Glutamatergic neuron (in vitro differentiated cells): Measurements from ENCODE around the gene DAB2IP. TPM values are rescaled to one million over a fixed set of nuclear protein-coding genes. Genes with fewer than 3 reads are reported as not detected.

Experiments used
- DNase-seq: peaks from one replicate; pipeline ENCODE4 v3.0.0; 2022
- H3K27ac Mint-ChIP-seq: one replicate; pipeline ENCODE4 v1.8.0; 2020; ENCODE audit warnings: mild to moderate bottlenecking, mixed read lengths, inconsistent platforms; ENCODE audit not compliant: unreplicated experiment
- H3K27me3 Mint-ChIP-seq: one replicate; pipeline ENCODE4 v1.8.0; 2020; ENCODE audit warnings: mild to moderate bottlenecking, moderate library complexity, mixed read lengths, inconsistent platforms; ENCODE audit not compliant: unreplicated experiment
- H3K36me3 Mint-ChIP-seq: one replicate; pipeline ENCODE4 v1.8.0; 2020; ENCODE audit warnings: mild to moderate bottlenecking, mixed read lengths, inconsistent platforms; ENCODE audit not compliant: unreplicated experiment
- H3K4me1 Mint-ChIP-seq: one replicate; pipeline ENCODE4 v1.8.0; 2020; ENCODE audit warnings: mild to moderate bottlenecking, low read depth, mixed read lengths, inconsistent platforms; ENCODE audit not compliant: unreplicated experiment
- H3K4me3 Mint-ChIP-seq: one replicate; pipeline ENCODE4 v1.8.0; 2020; ENCODE audit warnings: mild to moderate bottlenecking, mixed read lengths, inconsistent platforms; ENCODE audit not compliant: unreplicated experiment
- H3K9me3 Mint-ChIP-seq: one replicate; pipeline ENCODE4 v1.8.0; 2020; ENCODE audit warnings: mild to moderate bottlenecking, moderate library complexity, mixed read lengths, inconsistent platforms; ENCODE audit not compliant: unreplicated experiment
- total RNA-seq: library from RNA; stranded (reverse); fragmentation: NEBNext Ultra II Directional; extraction: Animal tissue kit (Norgen Biotek cat#: 25700); gene quantifications from one replicate; pipeline ENCODE4 v1.2.1, GENCODE V29; 2021; ENCODE audit not compliant: unreplicated experiment
- TF ChIP-seq, protein P1 (sequence below): fragments of 200-600 bp; sonication (generic); IDR thresholded peaks from one replicate; pipeline ENCODE4 v1.5.0; 2021; ENCODE audit not compliant: partially characterized antibody, unreplicated experiment

The DAB2IP gene
- total RNA-seq, 1 donor from 2014 or later, result 32.9 TPM

DNA sequence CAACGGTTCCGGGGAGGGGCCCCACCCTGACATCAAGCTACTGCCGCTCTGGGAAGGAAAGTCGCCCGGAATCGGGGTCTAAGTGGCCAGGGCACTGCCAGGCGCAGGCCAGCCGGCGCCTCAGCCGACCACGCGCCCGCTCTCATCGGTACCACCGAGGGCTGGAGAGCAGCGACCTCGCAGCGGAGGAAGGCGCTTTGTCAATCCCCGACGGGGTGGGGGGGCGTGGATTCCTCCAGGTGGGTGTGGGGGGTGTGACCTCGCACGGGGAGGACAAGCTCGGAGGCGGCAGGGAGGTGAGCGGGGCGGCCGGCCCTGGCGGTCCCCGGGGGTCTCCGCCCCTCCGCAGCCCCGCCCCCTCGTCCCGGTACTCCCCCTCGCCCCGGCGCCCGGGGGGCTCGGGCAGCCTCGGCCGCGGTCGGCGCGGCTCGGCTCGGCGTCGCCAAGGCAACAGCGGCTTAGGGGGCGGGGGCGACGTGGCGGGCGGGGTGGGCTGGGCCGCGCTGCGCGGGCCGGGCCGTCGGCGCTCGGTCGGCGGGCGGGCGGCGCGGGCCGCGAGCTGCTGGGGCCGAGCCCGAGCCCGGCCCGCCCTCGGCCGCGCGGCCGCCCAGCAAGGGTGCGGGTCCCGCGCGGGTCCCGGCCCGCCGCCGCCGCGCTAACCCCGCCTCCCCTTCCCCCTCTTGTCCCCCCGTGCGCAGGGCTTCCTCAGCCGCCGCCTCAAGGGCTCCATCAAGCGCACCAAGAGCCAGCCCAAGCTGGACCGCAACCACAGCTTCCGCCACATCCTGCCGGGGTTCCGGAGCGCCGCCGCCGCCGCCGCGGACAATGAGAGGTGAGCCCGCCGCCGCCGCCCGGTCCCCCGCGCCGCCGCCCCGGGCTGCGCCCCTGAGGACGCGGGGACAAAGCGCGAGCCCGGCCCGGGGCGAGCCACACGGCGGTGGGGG lies 47.5 kb downstream of the DAB2IP start:
- peaks cover 19% of the 10 kb centered on the region for H3K4me1 Mint-ChIP-seq
- H3K4me3 Mint-ChIP-seq, result no peak overlapping the region
- H3K27ac Mint-ChIP-seq, result no peak overlapping the region
- no peaks in the 10 kb centered on the region for H3K36me3 Mint-ChIP-seq
- H3K9me3 Mint-ChIP-seq, result peaks cover 5% of the 10 kb centered on the region
- TF ChIP-seq, protein P1, sequence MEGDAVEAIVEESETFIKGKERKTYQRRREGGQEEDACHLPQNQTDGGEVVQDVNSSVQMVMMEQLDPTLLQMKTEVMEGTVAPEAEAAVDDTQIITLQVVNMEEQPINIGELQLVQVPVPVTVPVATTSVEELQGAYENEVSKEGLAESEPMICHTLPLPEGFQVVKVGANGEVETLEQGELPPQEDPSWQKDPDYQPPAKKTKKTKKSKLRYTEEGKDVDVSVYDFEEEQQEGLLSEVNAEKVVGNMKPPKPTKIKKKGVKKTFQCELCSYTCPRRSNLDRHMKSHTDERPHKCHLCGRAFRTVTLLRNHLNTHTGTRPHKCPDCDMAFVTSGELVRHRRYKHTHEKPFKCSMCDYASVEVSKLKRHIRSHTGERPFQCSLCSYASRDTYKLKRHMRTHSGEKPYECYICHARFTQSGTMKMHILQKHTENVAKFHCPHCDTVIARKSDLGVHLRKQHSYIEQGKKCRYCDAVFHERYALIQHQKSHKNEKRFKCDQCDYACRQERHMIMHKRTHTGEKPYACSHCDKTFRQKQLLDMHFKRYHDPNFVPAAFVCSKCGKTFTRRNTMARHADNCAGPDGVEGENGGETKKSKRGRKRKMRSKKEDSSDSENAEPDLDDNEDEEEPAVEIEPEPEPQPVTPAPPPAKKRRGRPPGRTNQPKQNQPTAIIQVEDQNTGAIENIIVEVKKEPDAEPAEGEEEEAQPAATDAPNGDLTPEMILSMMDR, result no peak
- H3K27me3 Mint-ChIP-seq, result peaks cover 8% of the 10 kb centered on the region
- DNase-seq, result peak; percentile 83

DNA sequence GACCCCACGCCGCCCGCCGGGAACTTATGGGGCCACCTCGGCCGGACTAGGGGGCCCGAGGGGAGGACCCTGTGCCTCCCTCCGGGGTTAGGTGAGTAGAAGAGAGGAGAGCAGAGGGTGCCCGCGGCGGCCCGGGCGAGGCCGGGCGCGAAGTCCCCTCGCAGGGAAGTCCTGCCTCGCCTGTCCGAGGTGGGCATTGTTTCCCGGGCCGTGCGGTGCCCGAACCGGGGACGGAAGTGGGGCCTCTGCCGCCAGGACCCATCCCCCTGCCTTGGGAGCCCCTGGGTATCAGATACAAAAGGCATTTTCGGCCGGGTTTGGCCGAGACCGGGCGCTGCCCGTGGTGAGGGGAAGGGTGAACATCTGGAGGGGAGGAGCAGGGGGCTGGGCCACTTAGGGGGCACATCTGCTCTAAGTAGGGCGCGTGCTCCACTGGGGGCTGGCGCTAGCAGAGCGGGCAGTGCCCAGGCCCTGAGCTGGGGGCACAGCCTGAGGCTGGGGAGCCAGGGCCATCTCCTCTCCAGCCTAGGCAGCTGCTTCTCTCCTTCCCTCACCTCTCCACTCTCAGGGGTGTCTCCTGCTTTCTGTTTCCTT lies 48.2 kb downstream of the DAB2IP start:
- Mint-ChIP-seq H3K27me3 (peaks cover 8% of the 10 kb centered on the region), H3K4me3 (peak overlapping the region; percentile 82), H3K36me3 (no peaks in the 10 kb centered on the region), H3K27ac (peak overlapping the region; percentile 64), H3K4me1 (peaks cover 21% of the 10 kb centered on the region), H3K9me3 (peaks cover 5% of the 10 kb centered on the region)
- TF ChIP-seq, protein P1, result no peak
- peak; percentile 37 for DNase-seq

DNA sequence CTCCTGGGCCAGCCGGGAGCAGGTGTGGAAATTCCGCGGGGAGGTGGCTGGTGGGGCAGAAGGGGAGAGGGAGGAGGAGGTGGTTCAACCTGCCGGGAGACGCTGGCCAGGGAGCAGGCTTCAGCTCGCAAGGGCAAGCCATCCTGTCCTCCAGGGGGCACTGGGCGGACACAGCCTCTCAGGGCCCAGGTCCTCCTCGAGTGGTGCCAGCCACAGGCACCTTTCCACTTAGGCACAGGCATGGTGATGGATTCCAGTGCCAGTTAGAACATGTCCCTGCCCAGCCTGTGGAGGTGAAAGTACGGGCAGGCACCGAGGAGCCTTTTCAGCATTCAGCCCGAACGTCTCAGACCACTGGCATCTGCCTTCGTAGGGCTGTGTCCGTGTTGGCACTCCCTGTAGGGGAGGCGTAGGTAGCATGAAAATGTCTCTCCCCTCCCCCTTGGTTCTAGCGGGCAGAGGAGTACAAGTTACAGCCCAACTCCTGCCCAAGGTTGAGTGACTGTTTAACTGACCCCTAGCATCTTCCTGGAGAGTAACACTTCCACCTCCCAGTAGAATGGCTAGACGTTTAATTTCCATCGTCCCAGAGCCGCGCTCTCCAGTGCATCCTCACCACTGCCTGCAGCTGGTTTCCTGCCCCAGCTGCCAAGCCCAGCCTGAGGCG lies 48.9 kb downstream of the DAB2IP start:
- H3K27me3 Mint-ChIP-seq, result peaks cover 8% of the 10 kb centered on the region
- H3K27ac Mint-ChIP-seq, result peak overlapping the region; percentile 64
- H3K9me3 Mint-ChIP-seq, result peaks cover 5% of the 10 kb centered on the region
- H3K36me3 Mint-ChIP-seq, result no peaks in the 10 kb centered on the region
- TF ChIP-seq, protein P1, result no peak
- peak; percentile 74 for DNase-seq
- H3K4me3 Mint-ChIP-seq, result peak overlapping the region; percentile 82
- peaks cover 26% of the 10 kb centered on the region for H3K4me1 Mint-ChIP-seq

GRCh38 chr9:121700832-121701419 lies 49.5 kb downstream of the DAB2IP start:
- Mint-ChIP-seq H3K27me3 (peaks cover 8% of the 10 kb centered on the region), H3K9me3 (peaks cover 5% of the 10 kb centered on the region), H3K27ac (peak overlapping the region; percentile 33), H3K36me3 (no peaks in the 10 kb centered on the region), H3K4me1 (peaks cover 29% of the 10 kb centered on the region), H3K4me3 (peak overlapping the region; percentile 82)
- DNase-seq, result peak; percentile 43
- TF ChIP-seq, protein P1, result no peak
